ENCODE data around the gene LRRC2.

- TF ChIP-seq POLR2A (IDR thresholded peaks at IDR 0.05; ENCODE audit: low read depth, low read length) = no peak
- TF ChIP-seq SPI1 (IDR thresholded peaks at IDR 0.05; ENCODE audit: low read depth, low read length) = no peak
- TF ChIP-seq POLR2AphosphoS5 (IDR thresholded peaks at IDR 0.05; ENCODE audit: low read depth, low read length) = no peak
Observed at GRCh38 chr3:46466273-46466672, 99.8 kb downstream of the LRRC2 start.

Data from GM12891 (cell line).